Activated CD4-positive, alpha-beta T cell treated with anti-CD3 and anti-CD28 coated beads, Interleukin-10, Interleukin-2, amounts not matched to agents 100 ng/mL and 50 ng/mL, durations not matched to agents 16 hours and 8 hours (primary cell): ENCODE measurements around the gene SELENOS.

Experiments used
- DNase-seq: peaks from one replicate; pipeline ENCODE4 v3.0.0-alpha.2; 2020

Gene SELENOS

DNA sequence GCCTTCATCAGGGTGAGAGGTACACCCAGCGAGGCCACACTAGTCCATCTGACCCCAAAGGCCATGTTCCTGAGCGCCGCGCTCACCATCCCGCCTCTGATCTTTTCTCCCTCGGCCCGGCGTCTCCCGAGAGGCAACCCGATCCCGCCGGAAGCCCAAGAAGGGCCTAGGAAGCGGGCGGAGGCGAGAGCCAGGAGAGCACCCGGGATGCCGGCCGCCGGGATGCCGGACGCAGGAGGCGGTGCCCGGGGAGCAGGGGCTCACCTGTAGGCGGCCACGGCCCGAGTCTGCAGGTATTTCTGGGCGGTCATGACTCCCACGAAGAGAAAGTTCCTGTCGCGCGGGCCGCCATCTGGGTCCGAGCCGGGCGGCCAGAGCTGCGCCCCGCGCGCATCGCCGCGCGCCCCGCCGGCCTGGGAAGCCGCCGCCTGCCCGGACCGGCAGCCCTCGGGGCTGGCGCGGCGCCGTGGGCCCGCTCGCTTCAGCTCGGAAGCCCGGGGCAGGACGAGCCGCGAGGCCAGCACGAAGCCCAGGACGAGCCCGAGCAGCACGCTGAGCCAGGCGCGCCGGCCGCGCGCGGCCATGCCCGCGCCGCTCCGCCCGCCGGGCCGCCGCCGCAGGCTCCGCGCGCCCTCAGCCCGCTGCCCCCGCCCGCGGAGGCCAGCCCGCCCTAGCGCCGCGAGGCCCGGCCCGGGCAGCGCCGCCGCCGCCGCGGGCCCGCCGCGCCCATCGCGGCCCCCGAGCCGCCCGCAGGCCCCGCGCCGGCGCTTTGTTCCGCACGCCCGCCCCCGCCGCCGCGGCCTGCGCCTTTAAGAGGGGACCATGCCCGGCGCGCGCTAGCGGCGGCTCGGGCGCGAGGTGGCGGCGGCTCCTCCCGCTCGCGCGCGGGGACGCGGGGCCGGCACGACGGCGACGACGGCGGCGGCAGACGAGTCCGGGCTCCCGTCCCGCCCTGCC lies 26.1 kb downstream of the SELENOS start:
- no peak for DNase-seq

GRCh38 chr15:101250341-101250831 lies 26.9 kb downstream of the SELENOS start:
- DNase-seq, result no peak

GRCh38 chr15:101248274-101248673 lies 29.0 kb downstream of the SELENOS start:
- no peak for DNase-seq

- peak; percentile 59 for DNase-seq
Measured at GRCh38 chr15:101246824-101247745, 30.2 kb downstream of the SELENOS start.

- DNase-seq, result no peak
Measured at GRCh38 chr15:101246391-101246790, 30.9 kb downstream of the SELENOS start.

DNA sequence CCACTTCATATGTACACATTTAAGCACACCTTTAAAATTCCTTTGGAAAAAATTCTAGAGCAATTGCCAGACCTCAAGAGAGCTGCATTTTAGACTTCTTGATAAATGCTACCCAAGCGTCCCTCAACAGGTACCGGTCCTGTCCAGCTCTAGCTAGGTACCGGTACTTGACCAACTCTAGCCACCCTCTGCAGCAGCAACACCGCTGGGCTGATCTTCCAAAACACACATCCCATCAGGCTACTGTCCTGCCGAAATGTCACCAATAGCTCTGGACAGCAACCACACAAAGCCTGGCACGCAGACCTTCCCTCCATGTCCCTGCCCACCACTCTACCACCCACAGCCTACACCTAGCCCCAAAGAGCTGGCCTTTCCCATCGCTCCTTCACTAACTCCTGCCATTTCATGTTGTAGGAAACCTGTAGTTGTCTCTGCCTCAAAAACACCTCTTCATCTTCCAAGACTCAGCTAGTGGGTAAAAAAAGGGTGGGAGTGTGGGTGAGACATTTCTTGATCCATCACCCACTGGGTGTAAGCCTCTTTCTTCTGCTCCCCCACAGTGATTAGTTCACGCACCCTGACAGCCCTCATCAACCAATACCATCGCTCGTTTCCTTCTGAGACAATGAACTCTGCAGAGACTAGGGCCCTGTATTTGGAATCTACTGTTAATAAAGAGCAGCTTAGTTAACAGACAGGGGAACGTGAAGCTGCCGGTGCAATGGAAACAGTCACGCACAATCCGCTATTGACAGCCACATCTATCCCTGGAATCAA lies 32.2 kb downstream of the SELENOS start:
- DNase-seq, result no peak

DNA sequence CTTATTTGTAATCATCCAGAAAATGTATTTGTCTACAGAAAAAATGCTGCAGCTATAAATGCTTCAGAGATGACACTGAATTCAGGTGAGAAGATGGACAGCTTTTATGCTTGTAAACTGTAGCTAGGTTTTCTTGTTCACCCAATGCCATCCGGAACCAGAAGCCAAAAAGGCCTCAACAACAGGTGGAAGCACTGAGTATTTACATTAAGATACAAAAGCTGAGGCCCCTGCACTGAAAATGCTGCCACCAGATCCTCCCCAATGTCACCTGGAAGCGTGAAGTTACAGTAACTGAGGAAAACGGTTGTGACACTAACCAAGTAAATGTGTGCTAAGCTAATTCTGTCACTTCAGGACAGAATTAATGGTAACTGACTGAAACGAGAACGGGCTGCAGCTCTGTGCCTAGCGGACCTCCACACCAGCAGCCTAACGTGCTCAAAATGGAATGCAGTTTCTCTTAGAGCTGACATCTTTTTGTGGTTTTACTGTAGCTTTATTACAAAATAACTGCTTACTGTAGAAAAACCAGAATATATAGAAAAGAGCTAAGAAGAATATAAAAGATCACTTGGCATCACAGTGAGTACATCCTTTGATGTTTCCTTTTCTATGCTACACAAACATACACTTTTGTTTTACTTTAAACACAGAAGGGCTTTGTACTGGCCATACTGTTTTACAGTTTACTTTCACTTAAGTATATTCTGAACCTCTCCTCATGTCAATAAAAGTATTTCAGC lies 33.1 kb downstream of the SELENOS start:
- DNase-seq, result no peak

GRCh38 chr15:101243420-101243819 lies 33.9 kb downstream of the SELENOS start:
- DNase-seq, result no peak

GRCh38 chr15:101242999-101243336 lies 34.3 kb downstream of the SELENOS start:
- no peak for DNase-seq

DNA sequence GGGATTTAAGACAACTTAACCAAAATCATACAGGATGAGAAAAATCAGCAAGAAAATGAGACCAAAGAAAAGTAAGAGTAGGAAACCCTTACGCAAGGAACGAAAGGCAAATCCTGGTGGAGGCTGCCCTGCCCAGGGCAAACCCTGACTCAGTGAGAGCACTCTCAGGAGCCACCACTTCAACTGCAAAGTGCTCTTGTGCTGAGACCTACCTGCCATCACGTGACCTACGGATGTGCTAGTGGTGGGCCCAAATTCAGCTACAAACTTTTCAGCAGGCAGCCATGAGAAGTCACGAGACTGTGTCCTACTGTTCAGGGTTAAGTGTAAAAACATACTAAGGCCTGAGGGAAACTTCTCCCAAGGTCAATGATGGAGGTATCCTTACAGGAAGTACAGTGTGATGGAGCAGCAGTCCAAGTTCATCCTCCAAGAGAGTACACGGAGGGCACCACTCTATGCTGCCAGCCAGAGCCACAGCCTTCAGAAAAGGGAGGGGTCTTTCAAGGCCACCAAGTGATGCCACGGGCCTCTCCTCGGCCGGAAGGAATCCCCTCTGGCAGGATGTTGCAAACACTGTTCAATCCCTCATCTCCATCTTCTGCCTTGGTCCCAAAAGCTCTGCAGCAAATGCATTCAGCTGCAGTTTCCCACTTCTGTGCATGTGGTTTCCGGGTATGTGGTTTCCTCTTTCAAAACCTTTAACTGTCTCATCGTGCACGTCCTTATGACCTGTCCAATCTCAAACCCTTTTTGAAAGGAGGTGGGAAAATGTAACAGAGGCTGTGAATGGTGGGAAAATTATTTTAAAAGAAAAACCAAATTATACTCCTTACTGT lies 34.9 kb downstream of the SELENOS start:
- peak; percentile 88 for DNase-seq

DNA sequence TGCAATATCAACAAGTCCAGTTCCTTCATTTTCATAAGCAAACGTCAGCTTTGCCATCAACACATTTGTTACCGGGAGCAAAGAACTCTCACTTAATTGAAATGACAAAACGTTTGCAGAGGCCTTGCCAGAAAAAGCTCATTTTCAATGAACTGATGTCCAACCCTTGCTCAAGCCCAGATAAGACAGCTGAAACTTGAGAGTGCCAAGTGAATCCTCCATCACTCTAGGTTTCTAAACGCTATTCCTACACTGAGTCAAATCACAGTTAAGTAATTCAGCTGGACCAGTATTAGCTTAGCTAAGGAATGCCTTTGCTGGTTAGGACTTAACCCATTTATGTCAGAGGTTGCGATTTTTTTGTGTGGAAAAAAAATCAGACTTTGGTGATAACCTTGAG lies 36.9 kb downstream of the SELENOS start:
- no peak for DNase-seq

- no peak for DNase-seq
Measured at GRCh38 chr15:101239724-101240136, 37.6 kb downstream of the SELENOS start.

DNA sequence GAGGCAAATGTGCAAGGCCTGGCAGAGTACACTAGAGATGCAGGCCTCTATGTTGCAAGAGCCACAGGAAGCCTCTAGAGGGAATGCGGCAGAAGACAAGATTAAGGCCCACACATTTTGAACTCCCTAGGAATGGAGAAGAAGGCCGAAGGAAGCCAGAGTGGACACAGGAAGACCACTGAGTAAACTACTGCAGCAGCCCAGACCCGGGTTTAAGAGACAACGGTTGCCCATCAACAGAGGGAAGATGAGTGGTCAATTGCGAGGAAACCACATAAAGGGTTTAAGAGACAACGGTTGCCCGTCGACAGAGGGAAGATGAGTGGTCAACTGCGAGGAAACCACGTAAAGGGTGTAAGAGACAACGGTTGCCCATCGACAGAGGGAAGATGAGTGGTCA lies 40.0 kb downstream of the SELENOS start:
- DNase-seq, result no peak

GRCh38 chr15:101233651-101234280 lies 43.5 kb downstream of the SELENOS start:
- DNase-seq, result no peak

DNA sequence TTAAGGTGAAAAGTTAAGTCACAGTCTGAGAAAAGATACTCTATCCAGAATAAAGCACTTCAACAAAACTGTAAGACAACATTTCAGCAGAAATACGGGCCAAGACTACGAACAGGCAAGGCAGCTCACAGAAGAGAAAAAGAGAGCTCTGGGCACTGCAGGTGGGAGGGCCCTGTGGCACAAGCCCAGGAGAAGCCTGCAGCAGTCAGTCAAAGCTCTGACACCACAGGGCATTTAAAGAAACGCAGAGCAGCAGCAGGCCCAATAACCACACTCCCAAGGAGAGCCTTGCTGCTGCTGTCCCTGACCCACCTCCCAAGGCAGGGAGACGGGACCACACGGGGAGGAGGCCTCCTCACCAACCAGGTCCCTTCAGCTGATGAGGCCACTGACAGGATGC lies 44.6 kb downstream of the SELENOS start:
- no peak for DNase-seq

- no peak for DNase-seq
Measured at GRCh38 chr15:101228313-101228712, 49.0 kb downstream of the SELENOS start.

GRCh38 chr15:101225658-101226057 lies 51.6 kb downstream of the SELENOS start:
- no peak for DNase-seq
